IMR-90 (cell line): ENCODE data around the gene RAB37. TPM values are rescaled to one million over a fixed set of nuclear protein-coding genes. Genes with fewer than 3 reads are reported as not detected.

Experiments
- ATAC-seq: fragments of 200-7000 bp; cut with Tn5 transposase; 2 replicates; pipeline ENCODE4 v1.9.1; 2020; ENCODE audit warnings: low read depth, mild to moderate bottlenecking, moderate library complexity
- BruUV-seq: library from RNA; stranded (reverse); fragments of 400-500 nt; replicated peaks from 2 replicates; lab custom pipeline; 2021; lab: Mats Ljungman, UMichigan
- CTCF ChIA-PET: fragments of 300-600 bp; formaldehyde crosslinking; extraction: SDS; loops from one replicate; lab custom pipeline; 2021; ENCODE audit warnings: antibody characterized with exemption; lab: Yijun Ruan, JAX
- POLR2A ChIA-PET: fragments of 300-600 bp; sonication (Branson Sonifier 250); formaldehyde crosslinking; loops from one replicate; lab custom pipeline; 2022; ENCODE audit warnings: antibody characterized with exemption; ENCODE audit not compliant: unreplicated experiment; lab: Charles Lee
- DNase-seq: peaks from one replicate; pipeline ENCODE4 v3.0.0; 2013
- H2AFZ ChIP-seq: replicated peaks from 2 replicates; pipeline ENCODE3; 2013; ENCODE audit warnings: low read length, mild to moderate bottlenecking; ENCODE audit not compliant: poor library complexity
- H2AK5ac ChIP-seq: 2 replicates; pipeline ENCODE4 v1.6.1; 2013; ENCODE audit warnings: low read depth, low read length, inconsistent platforms
- H2AK9ac ChIP-seq: replicated peaks from 2 replicates; pipeline ENCODE3; 2013; ENCODE audit warnings: mild to moderate bottlenecking, low read depth, low read length, moderate library complexity; ENCODE audit not compliant: poor library complexity
- H2BK120ac ChIP-seq: 2 replicates; pipeline ENCODE4 v1.6.1; 2013; ENCODE audit warnings: low read depth, low read length, inconsistent platforms
- H2BK15ac ChIP-seq: 3 replicates; pipeline ENCODE4 v1.6.1; 2013; ENCODE audit warnings: low read depth, low read length, inconsistent platforms
- H2BK20ac ChIP-seq: 2 replicates; pipeline ENCODE4 v1.6.1; 2013; ENCODE audit warnings: low read depth, mild to moderate bottlenecking, inconsistent platforms, low read length, moderate library complexity
- H2BK5ac ChIP-seq: 2 replicates; pipeline ENCODE4 v1.6.1; 2013; ENCODE audit warnings: mild to moderate bottlenecking, low read depth, low read length, inconsistent platforms; ENCODE audit not compliant: poor library complexity, severe bottlenecking
- H3K14ac ChIP-seq: replicated peaks from 2 replicates; pipeline ENCODE4 v1.6.1; 2013; ENCODE audit warnings: low read depth, low read length, inconsistent platforms
- H3K18ac ChIP-seq: 2 replicates; pipeline ENCODE4 v1.6.1; 2013; ENCODE audit warnings: low read depth, low read length, control low read depth
- H3K23ac ChIP-seq: 2 replicates; pipeline ENCODE4 v1.6.1; 2013; ENCODE audit warnings: low read depth, low read length, inconsistent platforms
- H3K27ac ChIP-seq: 2 replicates; pipeline ENCODE4 v1.5.1; 2013; ENCODE audit warnings: mild to moderate bottlenecking, control low read depth, low read length; ENCODE audit not compliant: insufficient read depth
- H3K27me3 ChIP-seq: 2 replicates; pipeline ENCODE4 v1.6.1; 2013; ENCODE audit warnings: low read length; ENCODE audit not compliant: control insufficient read depth, insufficient read depth
- H3K36me3 ChIP-seq: 2 replicates; pipeline ENCODE4 v1.6.1; 2013; ENCODE audit warnings: low read length, mixed read lengths; ENCODE audit not compliant: control insufficient read depth, insufficient read depth
- H3K4ac ChIP-seq: 2 replicates; pipeline ENCODE4 v1.6.1; 2013; ENCODE audit warnings: low read depth, low read length, inconsistent platforms
- H3K4me1 ChIP-seq: 2 replicates; pipeline ENCODE4 v1.6.1; 2013; ENCODE audit warnings: low read length, mixed read lengths; ENCODE audit not compliant: control insufficient read depth, insufficient read depth
- H3K4me2 ChIP-seq: 2 replicates; pipeline ENCODE4 v1.6.1; 2013; ENCODE audit warnings: low read depth, mild to moderate bottlenecking, control low read depth, low read length, moderate library complexity
- H3K4me3 ChIP-seq: 2 replicates; pipeline ENCODE4 v1.5.1; 2013; ENCODE audit warnings: low read depth, mild to moderate bottlenecking, control low read depth, low read length, moderate library complexity; ENCODE audit not compliant: insufficient read depth
- H3K56ac ChIP-seq: 2 replicates; pipeline ENCODE4 v1.6.1; 2013; ENCODE audit warnings: low read length, inconsistent platforms; ENCODE audit not compliant: insufficient read depth; ENCODE audit errors: extremely low read depth
- H3K79me1 ChIP-seq, 2 experiments: 2 replicates each; pipeline ENCODE4 v1.6.1; 2013; ENCODE audit warnings: low read length in 2 of 2, inconsistent platforms in 1 of 2, low read depth in 1 of 2
- H3K9ac ChIP-seq: 2 replicates; pipeline ENCODE4 v1.6.1; 2013; ENCODE audit warnings: low read depth, low read length, control low read depth
- H3K9me1 ChIP-seq: 2 replicates; pipeline ENCODE4 v1.6.1; 2013; ENCODE audit warnings: low read length, inconsistent platforms; ENCODE audit not compliant: insufficient read depth
- H3K9me3 ChIP-seq: 2 replicates; pipeline ENCODE4 v1.6.1; 2013; ENCODE audit warnings: low read length; ENCODE audit not compliant: control insufficient read depth, insufficient read depth
- H4K20me1 ChIP-seq: 2 replicates; pipeline ENCODE4 v1.6.1; 2013; ENCODE audit warnings: low read length, inconsistent platforms; ENCODE audit not compliant: insufficient read depth
- H4K5ac ChIP-seq: 2 replicates; pipeline ENCODE4 v1.6.1; 2013; ENCODE audit warnings: mild to moderate bottlenecking, low read depth, low read length, control low read depth
- H4K8ac ChIP-seq, 2 experiments: 2 replicates each; pipeline ENCODE4 v1.6.1; 2013; ENCODE audit warnings: low read depth in 2 of 2, low read length in 2 of 2, control low read depth in 1 of 2, inconsistent platforms in 1 of 2
- H4K91ac ChIP-seq: 2 replicates; pipeline ENCODE4 v1.6.1; 2013; ENCODE audit warnings: low read depth, low read length, inconsistent platforms; ENCODE audit not compliant: insufficient read depth
- CEBPB ChIP-seq: IDR thresholded peaks from 2 replicates; pipeline ENCODE4 v1.6.1; 2012; ENCODE audit warnings: low read depth, low read length, improper control_type of control experiment
- FOS ChIP-seq: fragments of 150-350 bp; IDR thresholded peaks from 2 replicates; pipeline ENCODE4 v1.6.1; 2016; ENCODE audit warnings: low read depth, low read length
- MXI1 ChIP-seq: IDR thresholded peaks from 2 replicates; pipeline ENCODE4 v1.6.1; 2012; ENCODE audit warnings: low read depth, mild to moderate bottlenecking, low read length, moderate library complexity, borderline replicate concordance
- POLR2A ChIP-seq: IDR thresholded peaks from 2 replicates; pipeline ENCODE4 v1.6.1; 2012; ENCODE audit warnings: mild to moderate bottlenecking, low read depth, low read length
- RAD21 ChIP-seq: IDR thresholded peaks from 2 replicates; pipeline ENCODE4 v1.6.1; 2012; ENCODE audit warnings: low read length, improper control_type of control experiment
- SMC3 ChIP-seq: fragments of 150-350 bp; IDR thresholded peaks from 2 replicates; pipeline ENCODE4 v1.6.1; 2016; ENCODE audit warnings: low read depth, mild to moderate bottlenecking, antibody characterized with exemption, low read length, moderate library complexity
- WGBS, 2 experiments: methylation state at CpG; one replicate each; pipeline versions ENCODE4 v1.1.5 to v1.1.7; 2013; ENCODE audit warnings: missing lambda C conversion rate in 2 of 2; ENCODE audit not compliant: insufficient read length in 1 of 2; ENCODE audit errors: extremely low coverage in 2 of 2; 5-methylcytosine and 5-hydroxymethylcytosine counted together
- dilution Hi-C: fragments of 300-500 bp; cut with HindIII; formaldehyde crosslinking; loops from one replicate; pipeline ENCODE4 v1.14.3; 2018; ENCODE audit warnings: low sequenced_read_pairs; ENCODE audit not compliant: unreplicated experiment
- in situ Hi-C: fragments of 300-500 bp; cut with MboI; formaldehyde crosslinking; loops from 3 replicates; pipeline ENCODE4 v1.14.3; 2019; ENCODE audit warnings: low sequenced_read_pairs, inconsistent platforms, mixed read lengths
- intact Hi-C: fragments of 100-400 bp; cut with micrococcal nuclease; formaldehyde crosslinking; loops from 2 replicates; pipeline ENCODE4 v1.10.0; 2022
- polyA plus RNA-seq, 3 experiments: library from polyadenylated mRNA; depleted of rRNA; stranded (reverse); fragments of >200 nt; gene quantifications; 2 replicates each; pipeline ENCODE4 v1.2.3, GENCODE V29; 2012; ENCODE audit warnings: low replicate concordance in 1 of 3
- total RNA-seq: library from RNA; depleted of rRNA; stranded (reverse); fragments of >200 nt; gene quantifications from 2 replicates; pipeline ENCODE4 v1.2.3, GENCODE V29; 2012
- TF ChIP-seq, protein P1 (sequence below): conservative IDR thresholded peaks from 2 replicates; pipeline ENCODE4 v1.5.1; 2012; ENCODE audit warnings: mild to moderate bottlenecking, low read depth, low read length, improper control_type of control experiment

Gene RAB37
- total and polyA plus RNA-seq, 2 of the 4 experiments (the other 2 are of a cell fraction), result 0.19 TPM; not detected in 1

DNA sequence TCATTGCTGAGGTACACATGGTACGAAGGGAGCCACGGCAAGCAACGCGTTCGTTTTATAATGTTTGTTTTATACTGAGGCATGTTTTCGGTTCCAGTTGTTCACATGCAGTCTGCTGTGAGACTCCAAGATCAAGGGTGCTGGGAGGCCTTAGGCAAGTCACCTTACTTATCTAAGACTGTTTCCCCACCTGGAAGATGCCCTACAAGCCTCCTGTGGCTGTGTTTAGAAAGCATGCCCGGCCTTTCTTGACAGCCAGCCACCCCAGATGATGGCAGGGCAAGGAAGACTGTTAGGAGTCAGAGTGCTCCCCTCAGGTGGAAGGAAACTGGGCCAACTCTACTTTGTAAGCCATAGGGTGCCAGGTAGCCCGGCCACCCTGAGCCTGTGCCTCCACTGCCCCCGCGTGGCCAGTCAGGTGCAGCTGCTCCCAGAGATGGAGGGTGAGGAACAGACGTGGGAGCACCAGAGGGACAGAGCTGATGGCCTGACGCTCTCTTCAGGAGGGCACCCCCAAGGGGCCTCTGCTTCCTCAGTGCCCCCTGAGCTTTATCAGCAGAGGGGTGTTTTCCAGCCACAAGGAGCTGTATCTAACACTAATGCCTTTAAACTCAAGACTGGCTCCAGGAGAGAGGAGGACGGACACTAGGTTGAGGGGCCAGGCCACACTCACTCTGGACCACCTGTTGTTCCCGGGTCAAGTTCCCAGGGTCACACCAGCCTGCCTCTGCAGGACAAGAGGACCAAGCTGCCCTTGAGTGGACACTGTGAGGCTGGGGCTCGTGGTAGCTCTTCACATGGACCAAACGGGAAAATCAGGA is 33.7 kb downstream of the RAB37 start:
- Histone ChIP-seq H4K20me1 (peaks cover 10% of the 10 kb centered on the region), H3K23ac (no peak overlapping the region), H3K4ac (no peak overlapping the region), H3K9me1 (peaks cover 9% of the 10 kb centered on the region; the same call in 1 of the 2 replicates), H3K18ac (no peak overlapping the region), H4K5ac (no peak overlapping the region), H3K79me1 (peaks cover 21 to 27% of the 10 kb centered on the region in 2 experiments), H2AK5ac (no peak overlapping the region), H2AK9ac (no peak overlapping the region), H3K9me3 (no peaks in the 10 kb centered on the region), H2BK5ac (no peak overlapping the region), H3K4me2 (no peak overlapping the region), H2AFZ (no peak overlapping the region), H3K14ac (no peak overlapping the region), H3K56ac (no peak overlapping the region), H3K36me3 (peaks cover 35% of the 10 kb centered on the region), H3K27me3 (no peaks in the 10 kb centered on the region), H3K9ac (no peak overlapping the region), H2BK15ac (no peak overlapping the region), H2BK120ac (no peak overlapping the region), H4K91ac (no peak overlapping the region), H3K4me1 (peaks cover 15% of the 10 kb centered on the region), H3K27ac (no peak overlapping the region), H2BK20ac (no peak overlapping the region), H4K8ac (no peak overlapping the region), H3K4me3 (no peak overlapping the region)
- no TSS peak for BruUV-seq
- ChIA-PET CTCF (interaction anchor here (0.6 to 1.2 kb wide), 2 partner anchors 11 to 25 kb away, joined by 4 to 5 read pairs; no protein-coding TSS in a partner anchor), POLR2A (no interaction called here)
- in situ Hi-C loops, result no loop called here
- peak; percentile 53 for ATAC-seq
- DNase-seq, result peak; percentile 24
- TF ChIP-seq CEBPB (no peak), POLR2A (no peak), SMC3 (peak; percentile 62), FOS (no peak), MXI1 (no peak), RAD21 (peak; percentile 78)
- TF ChIP-seq, protein P1, sequence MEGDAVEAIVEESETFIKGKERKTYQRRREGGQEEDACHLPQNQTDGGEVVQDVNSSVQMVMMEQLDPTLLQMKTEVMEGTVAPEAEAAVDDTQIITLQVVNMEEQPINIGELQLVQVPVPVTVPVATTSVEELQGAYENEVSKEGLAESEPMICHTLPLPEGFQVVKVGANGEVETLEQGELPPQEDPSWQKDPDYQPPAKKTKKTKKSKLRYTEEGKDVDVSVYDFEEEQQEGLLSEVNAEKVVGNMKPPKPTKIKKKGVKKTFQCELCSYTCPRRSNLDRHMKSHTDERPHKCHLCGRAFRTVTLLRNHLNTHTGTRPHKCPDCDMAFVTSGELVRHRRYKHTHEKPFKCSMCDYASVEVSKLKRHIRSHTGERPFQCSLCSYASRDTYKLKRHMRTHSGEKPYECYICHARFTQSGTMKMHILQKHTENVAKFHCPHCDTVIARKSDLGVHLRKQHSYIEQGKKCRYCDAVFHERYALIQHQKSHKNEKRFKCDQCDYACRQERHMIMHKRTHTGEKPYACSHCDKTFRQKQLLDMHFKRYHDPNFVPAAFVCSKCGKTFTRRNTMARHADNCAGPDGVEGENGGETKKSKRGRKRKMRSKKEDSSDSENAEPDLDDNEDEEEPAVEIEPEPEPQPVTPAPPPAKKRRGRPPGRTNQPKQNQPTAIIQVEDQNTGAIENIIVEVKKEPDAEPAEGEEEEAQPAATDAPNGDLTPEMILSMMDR, result peak; percentile 70
- 80% methylated on average over 1 of the region's 16 CpGs; no CpG with 5 or more reads in 1 of the 2 experiments for WGBS, 2 experiments
- dilution Hi-C loops, result no loop called here
- intact Hi-C loops, result loop anchor here (1.0 kb wide), 1 partner anchor 113 kb away; no protein-coding TSS in a partner anchor
